NCI-H2029 (cell line): Measurements from ENCODE around the gene IFNLR1.

Experiments
- DNase-seq: peaks from one replicate; lab custom pipeline; 2025; lab: John Stamatoyannopoulos, UW

IFNLR1 gene

GRCh38 chr1:24147816-24148215, 39.3 kb downstream of the IFNLR1 start:
- no peak for DNase-seq

GRCh38 chr1:24147194-24147593, 39.9 kb downstream of the IFNLR1 start:
- DNase-seq = no peak

GRCh38 chr1:24142546-24143534, 44.2 kb downstream of the IFNLR1 start, which contains the start of gene IL22RA1:
Gene IL22RA1 (minus strand): TSS chr1:24143140. CDS start chr1:24143082, 58 bp downstream.
- DNase-seq = no peak

GRCh38 chr1:24141311-24141997, 45.6 kb downstream of the IFNLR1 start:
- DNase-seq = no peak

- DNase-seq = no peak
These were observed 46.3 kb downstream of the IFNLR1 start for GRCh38 chr1:24140741-24141181.

GRCh38 chr1:24139841-24140425, 47.2 kb downstream of the IFNLR1 start:
- no peak for DNase-seq

- no peak for DNase-seq
These were observed 47.9 kb downstream of the IFNLR1 start for GRCh38 chr1:24139222-24139489.

GRCh38 chr1:24138476-24139221, 48.4 kb downstream of the IFNLR1 start:
- DNase-seq = no peak

- no peak for DNase-seq
These were observed 50.0 kb downstream of the IFNLR1 start for GRCh38 chr1:24136956-24137539.

GRCh38 chr1:24134376-24134775, 52.7 kb downstream of the IFNLR1 start:
- no peak for DNase-seq

- no peak for DNase-seq
These were observed 53.3 kb downstream of the IFNLR1 start for GRCh38 chr1:24133819-24134218.

- DNase-seq = no peak
These were observed 56.7 kb downstream of the IFNLR1 start for GRCh38 chr1:24130385-24130784.

GRCh38 chr1:24127801-24128363, 59.2 kb downstream of the IFNLR1 start:
- DNase-seq = no peak

- DNase-seq = no peak
These were observed 59.8 kb downstream of the IFNLR1 start for GRCh38 chr1:24127134-24127800.

- no peak for DNase-seq
These were observed 60.4 kb downstream of the IFNLR1 start for GRCh38 chr1:24126672-24127023.

GRCh38 chr1:24126018-24126671, 60.9 kb downstream of the IFNLR1 start:
- DNase-seq = no peak

GRCh38 chr1:24125456-24125855, 61.6 kb downstream of the IFNLR1 start:
- no peak for DNase-seq

GRCh38 chr1:24124980-24125379, 62.1 kb downstream of the IFNLR1 start:
- DNase-seq = no peak

- no peak for DNase-seq
These were observed 63.5 kb downstream of the IFNLR1 start for GRCh38 chr1:24123611-24124010.

- DNase-seq = no peak
These were observed 64.3 kb downstream of the IFNLR1 start for GRCh38 chr1:24122776-24123175.
